Osteoblast (primary cell): ENCODE results near the gene NEK6. TPM values are rescaled to one million over a fixed set of nuclear protein-coding genes. Genes with fewer than 3 reads are reported as not detected.

Experiments used
- DNase-seq: peaks from one replicate; pipeline ENCODE4 v3.0.0; 2011; ENCODE audit warnings: low spot score, mixed read lengths; ENCODE audit not compliant: insufficient read length; ENCODE audit errors: missing footprints
- H2AFZ ChIP-seq: 2 replicates; pipeline ENCODE4 v1.6.0; 2011; ENCODE audit warnings: mild to moderate bottlenecking, low read length
- H3K27ac ChIP-seq: 2 replicates; pipeline ENCODE4 v1.5.1; 2011; ENCODE audit warnings: mild to moderate bottlenecking, low read depth, low read length, moderate library complexity
- H3K27me3 ChIP-seq: 2 replicates; pipeline ENCODE4 v1.6.0; 2012; ENCODE audit warnings: mild to moderate bottlenecking, control low read depth, inconsistent platforms, low read length, moderate library complexity; ENCODE audit not compliant: insufficient read depth
- H3K36me3 ChIP-seq: 2 replicates; pipeline ENCODE4 v1.5.1; 2011; ENCODE audit warnings: mild to moderate bottlenecking, low read length, control low read depth, moderate library complexity; ENCODE audit not compliant: insufficient read depth
- H3K4me1 ChIP-seq: 2 replicates; pipeline ENCODE4 v1.5.1; 2011; ENCODE audit warnings: mild to moderate bottlenecking, low read length, control low read depth, moderate library complexity; ENCODE audit not compliant: insufficient read depth
- H3K4me2 ChIP-seq: 2 replicates; pipeline ENCODE4 v1.6.0; 2011; ENCODE audit warnings: mild to moderate bottlenecking, low read length; ENCODE audit not compliant: insufficient read depth
- H3K4me3 ChIP-seq: fragments of 200-600 bp; sonication (generic); 3 replicates; pipeline ENCODE4 v1.5.1; 2012; ENCODE audit warnings: mild to moderate bottlenecking, low read length, inconsistent platforms; ENCODE audit not compliant: insufficient read depth
- H3K79me2 ChIP-seq: 2 replicates; pipeline ENCODE4 v1.6.0; 2012; ENCODE audit warnings: mild to moderate bottlenecking, low read length, control low read depth, inconsistent platforms; ENCODE audit not compliant: insufficient read depth
- H3K9me3 ChIP-seq: 2 replicates; pipeline ENCODE4 v1.5.1; 2011; ENCODE audit warnings: low read depth, low read length, control low read depth
- H4K20me1 ChIP-seq: 2 replicates; pipeline ENCODE4 v1.6.0; 2012; ENCODE audit warnings: mild to moderate bottlenecking, low read length, control low read depth; ENCODE audit not compliant: insufficient read depth
- CTCF ChIP-seq: IDR thresholded peaks from 2 replicates; pipeline ENCODE4 v1.5.1; 2011; ENCODE audit warnings: mild to moderate bottlenecking, low read depth, low read length, moderate library complexity; ENCODE audit errors: extremely low read depth
- total RNA-seq: library from RNA; depleted of rRNA; stranded (reverse); fragments of >200 nt; gene quantifications from 2 replicates; pipeline ENCODE4 v1.2.3, GENCODE V29; 2012

NEK6 gene
- total RNA-seq, 1 donor: 128 TPM

- H3K27ac ChIP-seq: peak overlapping the region; percentile 99
- peaks cover 38% of the 10 kb centered on the region for H3K36me3 ChIP-seq
- peaks cover 43% of the 10 kb centered on the region for H4K20me1 ChIP-seq
- peaks cover 57% of the 10 kb centered on the region for H3K4me1 ChIP-seq
- no peak overlapping the region for H2AFZ ChIP-seq
- H3K4me2 ChIP-seq: no peak overlapping the region
- H3K4me3 ChIP-seq: no peak overlapping the region
- peak; percentile 85 for DNase-seq
- no peak for TF ChIP-seq CTCF
- no peaks in the 10 kb centered on the region for H3K27me3 ChIP-seq
- H3K79me2 ChIP-seq: peaks cover 97% of the 10 kb centered on the region
- H3K9me3 ChIP-seq: no peaks in the 10 kb centered on the region
These were observed 21.9 kb downstream of the NEK6 start for GRCh38 chr9:124279531-124280175.

- H3K79me2 ChIP-seq: peaks cover 97% of the 10 kb centered on the region
- peaks cover 63% of the 10 kb centered on the region for H3K4me1 ChIP-seq
These were observed 22.5 kb downstream of the NEK6 start for GRCh38 chr9:124280176-124280691.

GRCh38 chr9:124281931-124282371 is 24.2 kb downstream of the NEK6 start:
- Histone ChIP-seq H3K27ac (peak overlapping the region; percentile 99), H4K20me1 (peaks cover 26% of the 10 kb centered on the region)

More at GRCh38 chr9:124280176-124280691, 22.5 kb downstream of the NEK6 start:
- Histone ChIP-seq H3K36me3 (peaks cover 33% of the 10 kb centered on the region), H4K20me1 (peaks cover 38% of the 10 kb centered on the region), H3K27me3 (no peaks in the 10 kb centered on the region), H3K27ac (peak overlapping the region; percentile 99), H3K9me3 (no peaks in the 10 kb centered on the region), H3K4me2 (no peak overlapping the region), H3K4me3 (no peak overlapping the region), H2AFZ (no peak overlapping the region)
- peak; percentile 94 for DNase-seq
- no peak for TF ChIP-seq CTCF

More at GRCh38 chr9:124281931-124282371, 24.2 kb downstream of the NEK6 start:
- Histone ChIP-seq H3K9me3 (no peaks in the 10 kb centered on the region), H3K36me3 (peaks cover 31% of the 10 kb centered on the region), H3K4me2 (peak overlapping the region; percentile 20), H3K4me3 (peak overlapping the region; percentile 23), H3K27me3 (no peaks in the 10 kb centered on the region), H3K4me1 (peaks cover 80% of the 10 kb centered on the region), H3K79me2 (peaks cover 89% of the 10 kb centered on the region), H2AFZ (no peak overlapping the region)
- no peak for TF ChIP-seq CTCF
- peak; percentile 80 for DNase-seq
